Osteoblast (primary cell): Measurements from ENCODE around the gene PRSS35. TPM values are rescaled to one million over a fixed set of nuclear protein-coding genes. Genes with fewer than 3 reads are reported as not detected.

Experiments
- DNase-seq: peaks from one replicate; pipeline ENCODE4 v3.0.0; 2011; ENCODE audit warnings: low spot score, mixed read lengths; ENCODE audit not compliant: insufficient read length; ENCODE audit errors: missing footprints
- H2AFZ ChIP-seq: 2 replicates; pipeline ENCODE4 v1.6.0; 2011; ENCODE audit warnings: mild to moderate bottlenecking, low read length
- H3K27ac ChIP-seq: 2 replicates; pipeline ENCODE4 v1.5.1; 2011; ENCODE audit warnings: mild to moderate bottlenecking, low read depth, low read length, moderate library complexity
- H3K27me3 ChIP-seq: 2 replicates; pipeline ENCODE4 v1.6.0; 2012; ENCODE audit warnings: mild to moderate bottlenecking, control low read depth, inconsistent platforms, low read length, moderate library complexity; ENCODE audit not compliant: insufficient read depth
- H3K36me3 ChIP-seq: 2 replicates; pipeline ENCODE4 v1.5.1; 2011; ENCODE audit warnings: mild to moderate bottlenecking, low read length, control low read depth, moderate library complexity; ENCODE audit not compliant: insufficient read depth
- H3K4me1 ChIP-seq: 2 replicates; pipeline ENCODE4 v1.5.1; 2011; ENCODE audit warnings: mild to moderate bottlenecking, low read length, control low read depth, moderate library complexity; ENCODE audit not compliant: insufficient read depth
- H3K4me2 ChIP-seq: 2 replicates; pipeline ENCODE4 v1.6.0; 2011; ENCODE audit warnings: mild to moderate bottlenecking, low read length; ENCODE audit not compliant: insufficient read depth
- H3K4me3 ChIP-seq: fragments of 200-600 bp; sonication (generic); 3 replicates; pipeline ENCODE4 v1.5.1; 2012; ENCODE audit warnings: mild to moderate bottlenecking, low read length, inconsistent platforms; ENCODE audit not compliant: insufficient read depth
- H3K79me2 ChIP-seq: 2 replicates; pipeline ENCODE4 v1.6.0; 2012; ENCODE audit warnings: mild to moderate bottlenecking, low read length, control low read depth, inconsistent platforms; ENCODE audit not compliant: insufficient read depth
- H3K9me3 ChIP-seq: 2 replicates; pipeline ENCODE4 v1.5.1; 2011; ENCODE audit warnings: low read depth, low read length, control low read depth
- H4K20me1 ChIP-seq: 2 replicates; pipeline ENCODE4 v1.6.0; 2012; ENCODE audit warnings: mild to moderate bottlenecking, low read length, control low read depth; ENCODE audit not compliant: insufficient read depth
- total RNA-seq: library from RNA; depleted of rRNA; stranded (reverse); fragments of >200 nt; gene quantifications from 2 replicates; pipeline ENCODE4 v1.2.3, GENCODE V29; 2012
- TF ChIP-seq, protein P1 (sequence below): IDR thresholded peaks from 2 replicates; pipeline ENCODE4 v1.5.1; 2011; ENCODE audit warnings: mild to moderate bottlenecking, low read depth, low read length, moderate library complexity; ENCODE audit errors: extremely low read depth

PRSS35 gene, protein sequence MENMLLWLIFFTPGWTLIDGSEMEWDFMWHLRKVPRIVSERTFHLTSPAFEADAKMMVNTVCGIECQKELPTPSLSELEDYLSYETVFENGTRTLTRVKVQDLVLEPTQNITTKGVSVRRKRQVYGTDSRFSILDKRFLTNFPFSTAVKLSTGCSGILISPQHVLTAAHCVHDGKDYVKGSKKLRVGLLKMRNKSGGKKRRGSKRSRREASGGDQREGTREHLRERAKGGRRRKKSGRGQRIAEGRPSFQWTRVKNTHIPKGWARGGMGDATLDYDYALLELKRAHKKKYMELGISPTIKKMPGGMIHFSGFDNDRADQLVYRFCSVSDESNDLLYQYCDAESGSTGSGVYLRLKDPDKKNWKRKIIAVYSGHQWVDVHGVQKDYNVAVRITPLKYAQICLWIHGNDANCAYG
- 1.1 and 1.5 TPM in 2 replicates for total RNA-seq

DNA sequence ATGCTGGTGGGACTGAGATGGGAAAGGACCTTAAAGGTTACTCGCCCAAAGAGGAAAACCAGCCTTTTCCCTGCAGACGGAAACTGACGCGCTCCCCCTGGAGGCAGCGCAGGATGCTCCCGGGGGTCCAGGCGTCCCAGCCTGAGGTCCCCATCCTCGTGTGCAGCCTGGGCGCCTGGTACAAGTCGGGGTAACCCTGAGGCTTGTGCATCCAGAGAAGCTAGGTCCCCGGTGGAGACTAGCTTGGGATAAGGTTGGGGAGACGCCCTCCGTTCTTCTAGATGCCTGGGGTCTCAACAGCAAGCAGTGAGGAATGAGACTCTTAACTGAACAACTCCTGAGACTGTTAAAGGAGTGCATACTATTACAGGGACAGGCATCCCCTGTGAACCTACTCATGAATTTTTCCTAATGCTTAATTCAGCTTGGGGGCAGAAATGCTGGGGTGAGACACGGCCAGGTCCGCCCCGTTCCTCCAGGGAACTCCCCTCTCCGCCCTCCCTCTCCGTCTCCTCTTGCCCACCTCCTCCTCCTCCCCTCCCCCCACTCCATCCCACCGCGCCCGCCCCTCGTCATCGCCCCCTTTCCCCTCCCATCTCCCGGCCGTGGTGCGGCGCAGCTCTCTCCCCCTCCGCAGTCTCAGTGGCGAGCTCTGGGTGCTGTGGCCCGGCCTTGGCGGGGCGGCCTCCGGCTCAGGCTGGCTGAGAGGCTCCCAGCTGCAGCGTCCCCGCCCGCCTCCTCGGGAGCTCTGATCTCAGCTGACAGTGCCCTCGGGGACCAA lies at the start of gene PRSS35:
TSS of gene PRSS35 (plus strand) at position 634 of the 781 bp plus-strand sequence. CDS start 10,908 bp downstream, outside the sequence.
- Histone ChIP-seq H2AFZ (peak within 1 kb of the TSS; percentile 95), H3K4me2 (peak within 1 kb of the TSS; percentile 97), H3K4me1 (peaks cover 3% of the 10 kb centered on the region), H3K9me3 (no peaks in the 10 kb centered on the region), H3K36me3 (no peaks in the 10 kb centered on the region), H3K27me3 (no peaks in the 10 kb centered on the region), H3K4me3 (peak within 1 kb of the TSS; percentile 74), H3K79me2 (no peaks in the 10 kb centered on the region), H4K20me1 (no peaks in the 10 kb centered on the region), H3K27ac (no peak within 1 kb of the TSS)
- DNase-seq = peak; percentile 62
- TF ChIP-seq, protein P1, sequence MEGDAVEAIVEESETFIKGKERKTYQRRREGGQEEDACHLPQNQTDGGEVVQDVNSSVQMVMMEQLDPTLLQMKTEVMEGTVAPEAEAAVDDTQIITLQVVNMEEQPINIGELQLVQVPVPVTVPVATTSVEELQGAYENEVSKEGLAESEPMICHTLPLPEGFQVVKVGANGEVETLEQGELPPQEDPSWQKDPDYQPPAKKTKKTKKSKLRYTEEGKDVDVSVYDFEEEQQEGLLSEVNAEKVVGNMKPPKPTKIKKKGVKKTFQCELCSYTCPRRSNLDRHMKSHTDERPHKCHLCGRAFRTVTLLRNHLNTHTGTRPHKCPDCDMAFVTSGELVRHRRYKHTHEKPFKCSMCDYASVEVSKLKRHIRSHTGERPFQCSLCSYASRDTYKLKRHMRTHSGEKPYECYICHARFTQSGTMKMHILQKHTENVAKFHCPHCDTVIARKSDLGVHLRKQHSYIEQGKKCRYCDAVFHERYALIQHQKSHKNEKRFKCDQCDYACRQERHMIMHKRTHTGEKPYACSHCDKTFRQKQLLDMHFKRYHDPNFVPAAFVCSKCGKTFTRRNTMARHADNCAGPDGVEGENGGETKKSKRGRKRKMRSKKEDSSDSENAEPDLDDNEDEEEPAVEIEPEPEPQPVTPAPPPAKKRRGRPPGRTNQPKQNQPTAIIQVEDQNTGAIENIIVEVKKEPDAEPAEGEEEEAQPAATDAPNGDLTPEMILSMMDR = peak; percentile 62

DNA sequence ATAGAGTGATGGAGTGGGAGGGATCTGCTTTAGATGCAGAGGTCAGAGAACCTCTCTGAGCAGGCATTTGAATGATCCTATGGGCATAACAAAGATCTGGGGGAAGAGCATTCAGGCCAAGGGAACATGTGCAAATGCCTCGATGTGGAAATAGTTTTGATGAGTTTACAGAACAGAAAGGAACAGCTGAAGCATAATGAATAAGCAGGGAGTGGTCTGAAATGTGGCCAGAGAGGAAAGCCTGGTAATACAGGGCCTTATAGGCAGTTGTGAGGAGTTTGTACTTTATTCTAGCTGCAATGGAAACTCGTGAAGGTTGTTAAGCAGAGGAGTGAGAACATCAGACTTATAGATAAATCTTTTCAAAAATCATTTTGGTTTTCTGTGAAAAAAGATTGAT lies 48.4 kb upstream of the PRSS35 start:
- H2AFZ ChIP-seq = peak overlapping the region; percentile 26
- no peaks in the 10 kb centered on the region for H3K27me3 ChIP-seq
- no peak overlapping the region for H3K27ac ChIP-seq
- H4K20me1 ChIP-seq = no peaks in the 10 kb centered on the region
- H3K4me1 ChIP-seq = no peaks in the 10 kb centered on the region
- no peak overlapping the region for H3K4me3 ChIP-seq
- no peak for DNase-seq
- no peaks in the 10 kb centered on the region for H3K36me3 ChIP-seq
- TF ChIP-seq, protein P1 = no peak
- H3K79me2 ChIP-seq = no peaks in the 10 kb centered on the region
- no peaks in the 10 kb centered on the region for H3K9me3 ChIP-seq
- H3K4me2 ChIP-seq = no peak overlapping the region

DNA sequence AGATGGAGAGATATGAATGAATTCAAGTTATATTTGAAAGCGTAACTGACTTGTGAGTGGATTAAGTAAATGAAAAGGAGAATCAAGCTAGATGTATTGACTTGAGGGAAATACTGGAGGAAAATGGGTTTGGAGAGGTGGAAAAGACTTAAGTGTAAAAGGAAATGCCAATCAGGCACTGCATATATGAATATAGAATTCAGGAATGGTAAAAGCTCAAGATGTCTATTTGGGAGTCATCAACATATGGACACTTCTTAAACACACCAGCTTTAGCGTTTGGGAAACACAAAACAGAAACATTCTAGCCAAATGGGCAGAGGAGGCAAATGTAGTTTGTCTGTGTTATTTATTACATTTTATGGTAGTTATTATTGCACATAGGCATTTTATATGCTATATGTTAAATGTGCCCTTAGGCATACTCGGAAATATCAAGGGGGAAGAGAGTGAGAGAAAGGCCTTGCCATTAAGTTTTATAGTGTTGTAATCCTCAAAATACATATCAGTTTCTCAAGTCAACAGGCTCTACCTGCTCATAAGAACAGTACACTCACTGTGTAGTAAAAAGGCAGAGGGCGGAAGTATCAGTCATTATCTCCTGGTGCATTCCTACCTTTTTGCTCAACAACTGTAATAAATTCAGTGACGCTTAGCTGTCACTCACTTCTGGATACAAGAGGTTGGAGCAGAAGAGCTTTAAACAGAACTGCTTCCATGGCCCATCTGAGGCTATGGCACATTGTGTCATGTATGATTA lies 47.8 kb upstream of the PRSS35 start:
- Histone ChIP-seq H3K79me2 (no peaks in the 10 kb centered on the region), H3K27me3 (no peaks in the 10 kb centered on the region), H3K36me3 (no peaks in the 10 kb centered on the region), H4K20me1 (no peaks in the 10 kb centered on the region), H3K9me3 (no peaks in the 10 kb centered on the region), H3K4me2 (no peak overlapping the region), H2AFZ (no peak overlapping the region), H3K4me1 (no peaks in the 10 kb centered on the region), H3K4me3 (no peak overlapping the region), H3K27ac (no peak overlapping the region)
- TF ChIP-seq, protein P1 = no peak
- DNase-seq = no peak
